ENCODE data around the gene OXCT2.

- TF ChIP-seq CTCF (IDR thresholded peaks at IDR 0.05; ENCODE audit: insufficient read depth, low read length) = no peak
- TF ChIP-seq GABPA (IDR thresholded peaks at IDR 0.05; ENCODE audit: low read depth) = no peak
These were observed 29.3 kb upstream of the OXCT2 start for GRCh38 chr1:39800471-39800835.

Measured in HL-60 (cell line).